Stomach (tissue), 9 donors: ENCODE measurements around the gene MTM1. TPM values are rescaled to one million over a fixed set of nuclear protein-coding genes. Genes with fewer than 3 reads are reported as not detected.

Experiments used
- DNase-seq, 2 donors: peaks; one replicate each; pipeline versions ENCODE4 v3.0.0 to v3.0.0-alpha.2; 2013 to 2019
- H3K27ac ChIP-seq, 5 donors: fragments of 200-600 bp in 4 of 5; sonication (generic) in 4 of 5; one replicate each; pipeline ENCODE4 v1.5.1; 2013 to 2019; ENCODE audit warnings: mild to moderate bottlenecking in 1 of 5, moderate library complexity in 1 of 5
- H3K27me3 ChIP-seq, 3 donors: fragments of 200-600 bp; sonication (generic); one replicate each; pipeline ENCODE4 v1.5.1; 2017 to 2019; ENCODE audit warnings: mixed run types in 1 of 3
- H3K36me3 ChIP-seq, 4 donors: fragments of 200-600 bp; sonication (generic); 1 replicate in 3 of 4; 2 replicates in 1 of 4; pipeline ENCODE4 v1.5.1; 2016 to 2019
- H3K4me1 ChIP-seq, 4 donors: fragments of 200-600 bp; sonication (generic); one replicate each; pipeline ENCODE4 v1.5.1; 2016 to 2019
- H3K4me3 ChIP-seq, 4 donors: fragments of 200-600 bp; sonication (generic) in 3 of 4; one replicate each; pipeline ENCODE4 v1.5.1; 2016 to 2019; ENCODE audit warnings: mild to moderate bottlenecking in 1 of 4
- H3K9me3 ChIP-seq, 4 donors: fragments of 200-600 bp; sonication (generic); one replicate each; pipeline ENCODE4 v1.5.1; 2016 to 2019
- CTCF ChIP-seq, 7 experiments: fragments of 450-650 bp in 4 of 7; fragments of 200-600 bp in 3 of 7; sonication (generic) in 3 of 7; IDR thresholded peaks; one replicate each; pipeline ENCODE4 v1.5.1; 2016 to 2019; ENCODE audit warnings: antibody characterized with exemption in 7 of 7, control low read depth in 2 of 7, mild to moderate bottlenecking in 1 of 7
- EP300 ChIP-seq: sonication (generic); formaldehyde crosslinking; IDR thresholded peaks from one replicate; pipeline ENCODE4 v1.6.1; 2017; ENCODE audit warnings: antibody characterized with exemption
- POLR2A ChIP-seq, 4 donors: fragments of 450-650 bp; IDR thresholded peaks; one replicate each; pipeline ENCODE4 v1.6.1; 2016; ENCODE audit warnings: antibody characterized with exemption in 4 of 4, control low read depth in 2 of 4, mild to moderate bottlenecking in 1 of 4, moderate library complexity in 1 of 4
- POLR2AphosphoS5 ChIP-seq, 3 donors: sonication (generic); formaldehyde crosslinking; IDR thresholded peaks; one replicate each; pipeline ENCODE4 v1.6.1; 2016; ENCODE audit warnings: antibody characterized with exemption in 3 of 3
- WGBS, 5 donors: extraction: QIAGEN DNeasy Blood & Tissue Kit in 3 of 5; methylation state at CpG; one replicate each; pipeline versions ENCODE4 v1.1.5 to v1.1.7; 2013 to 2018; 5-methylcytosine and 5-hydroxymethylcytosine counted together
- intact Hi-C: fragments of 100-400 bp; cut with DNase I; formaldehyde crosslinking; loops from one replicate; pipeline ENCODE4 v1.15.1; 2023; ENCODE audit warnings: low total_unique reads
- polyA plus RNA-seq, 3 donors: library from polyadenylated mRNA; stranded (reverse); fragments of 200-250 nt; gene quantifications; one replicate each; pipeline ENCODE4 v1.2.3, GENCODE V29; 2013
- total RNA-seq, 5 donors: library from RNA; depleted of rRNA; stranded (reverse); fragments of >200 nt; gene quantifications; one replicate each; pipeline versions ENCODE4 v1.1.0 to v1.2.3, GENCODE V29; 2014 to 2016
- donor health status: healthy with polysubstance abuse.
- donor health status: Bipolar disorder and iron deficiency.
- donor health status: healthy.

MTM1 gene
- total and polyA plus RNA-seq, 8 donors, result 3.5 to 28.0 (median 6.7) TPM

GRCh38 chrX:150599226-150599625 lies 30.8 kb downstream of the MTM1 start:
- TF ChIP-seq POLR2A (IDR thresholded peaks at IDR 0.05), result no peak
- no peak for TF ChIP-seq POLR2AphosphoS5 (IDR thresholded peaks at IDR 0.05)
- TF ChIP-seq EP300, result no peak
- no peak for TF ChIP-seq CTCF (IDR thresholded peaks at IDR 0.05)
- intact Hi-C loops, result no loop called here
- H3K9me3 ChIP-seq, result no peaks in the 10 kb centered on the region
- no peaks in the 10 kb centered on the region for H3K4me1 ChIP-seq
- H3K27ac ChIP-seq, result no peak overlapping the region
- peaks cover 0 to 29% (median 28%) of the 10 kb centered on the region in 4 donors for H3K36me3 ChIP-seq
- no peaks in the 10 kb centered on the region for H3K27me3 ChIP-seq
- no peak overlapping the region for H3K4me3 ChIP-seq
- 94 to 100% (median 100%) methylated on average over 1 of the region's 1 CpG for WGBS, 5 donors
- DNase-seq, result no peak

- intact Hi-C loops, result no loop called here
These were observed 33.9 kb downstream of the MTM1 start for GRCh38 chrX:150602296-150602695.

GRCh38 chrX:150602743-150603142 lies 34.3 kb downstream of the MTM1 start:
- 84 to 97% (median 89%) methylated on average over 3 of the region's 3 CpGs for WGBS, 5 donors
- Histone ChIP-seq H3K36me3 (peaks cover 0 to 25% (median 22%) of the 10 kb centered on the region in 4 donors), H3K4me3 (no peak overlapping the region), H3K4me1 (no peaks in the 10 kb centered on the region), H3K9me3 (no peaks in the 10 kb centered on the region), H3K27me3 (no peaks in the 10 kb centered on the region), H3K27ac (no peak overlapping the region)
- intact Hi-C loops, result no loop called here
- TF ChIP-seq CTCF (IDR thresholded peaks at IDR 0.05) (no peak), POLR2A (IDR thresholded peaks at IDR 0.05) (no peak), EP300 (no peak), POLR2AphosphoS5 (IDR thresholded peaks at IDR 0.05) (no peak)
- DNase-seq, result no peak

More at GRCh38 chrX:150602296-150602695, 33.9 kb downstream of the MTM1 start:
- no peak for DNase-seq
- H3K4me1 ChIP-seq, result no peaks in the 10 kb centered on the region
- H3K36me3 ChIP-seq, result peaks cover 0 to 28% (median 24%) of the 10 kb centered on the region in 4 donors
- TF ChIP-seq EP300 (no peak), POLR2A (IDR thresholded peaks at IDR 0.05) (no peak), CTCF (IDR thresholded peaks at IDR 0.05) (no peak), POLR2AphosphoS5 (IDR thresholded peaks at IDR 0.05) (no peak)
- H3K4me3 ChIP-seq, result no peak overlapping the region
- H3K9me3 ChIP-seq, result no peaks in the 10 kb centered on the region
- no peak overlapping the region for H3K27ac ChIP-seq
- H3K27me3 ChIP-seq, result no peaks in the 10 kb centered on the region

GRCh38 chrX:150605603-150606002 lies 37.2 kb downstream of the MTM1 start:
- H3K9me3 ChIP-seq, result no peaks in the 10 kb centered on the region

More at GRCh38 chrX:150605603-150606002, 37.2 kb downstream of the MTM1 start:
- no peaks in the 10 kb centered on the region for H3K4me1 ChIP-seq
- no peak overlapping the region for H3K27ac ChIP-seq
- H3K27me3 ChIP-seq, result no peaks in the 10 kb centered on the region
- DNase-seq, result no peak
- WGBS, 5 donors, result 45 to 74% (median 58%) methylated on average over 2 of the region's 2 CpGs
- H3K4me3 ChIP-seq, result no peak overlapping the region
- TF ChIP-seq POLR2A (IDR thresholded peaks at IDR 0.05) (no peak), CTCF (IDR thresholded peaks at IDR 0.05) (no peak), EP300 (no peak), POLR2AphosphoS5 (IDR thresholded peaks at IDR 0.05) (no peak)
- H3K36me3 ChIP-seq, result peaks cover 0 to 13% (median 10%) of the 10 kb centered on the region in 4 donors
- intact Hi-C loops, result no loop called here
